D341Med (cell line): ENCODE data around the gene LAP3.

Experiments
- DNase-seq: peaks from one replicate; pipeline ENCODE4 v3.0.0; 2012; ENCODE audit warnings: low spot score

The LAP3 gene

DNA sequence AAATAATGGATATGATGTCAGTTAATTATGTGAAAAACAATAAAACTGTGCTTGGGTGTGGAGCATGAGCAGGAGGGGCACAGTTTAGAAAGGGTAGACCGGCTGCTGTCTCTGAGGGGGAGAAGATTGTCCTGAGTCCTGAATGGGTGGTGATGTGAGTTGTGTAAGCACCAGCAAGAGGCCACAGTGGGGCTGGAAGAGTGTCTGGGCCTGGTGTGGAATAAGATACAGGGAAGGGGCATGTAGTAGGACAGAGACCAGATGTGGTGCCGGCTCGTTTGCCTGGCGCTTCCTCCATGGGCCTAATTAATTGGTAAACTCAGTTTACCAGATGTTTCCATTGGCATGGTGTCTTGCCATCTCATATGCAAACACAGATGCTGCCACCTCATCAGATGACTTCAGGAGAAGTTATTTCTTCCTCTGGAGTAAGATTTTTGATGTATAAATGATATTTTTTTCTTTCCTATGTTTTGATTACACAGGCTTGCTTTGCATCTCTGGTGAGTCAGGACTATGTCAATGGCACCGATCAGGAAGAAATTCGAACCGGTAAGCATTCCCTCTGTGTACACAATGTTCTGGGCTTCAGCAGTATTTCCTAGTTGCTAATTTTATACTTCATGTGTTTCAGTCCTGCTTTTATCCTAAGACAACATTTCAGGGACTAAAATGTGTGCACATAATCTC, 42.6 kb downstream of the LAP3 start:
- DNase-seq = no peak

DNA sequence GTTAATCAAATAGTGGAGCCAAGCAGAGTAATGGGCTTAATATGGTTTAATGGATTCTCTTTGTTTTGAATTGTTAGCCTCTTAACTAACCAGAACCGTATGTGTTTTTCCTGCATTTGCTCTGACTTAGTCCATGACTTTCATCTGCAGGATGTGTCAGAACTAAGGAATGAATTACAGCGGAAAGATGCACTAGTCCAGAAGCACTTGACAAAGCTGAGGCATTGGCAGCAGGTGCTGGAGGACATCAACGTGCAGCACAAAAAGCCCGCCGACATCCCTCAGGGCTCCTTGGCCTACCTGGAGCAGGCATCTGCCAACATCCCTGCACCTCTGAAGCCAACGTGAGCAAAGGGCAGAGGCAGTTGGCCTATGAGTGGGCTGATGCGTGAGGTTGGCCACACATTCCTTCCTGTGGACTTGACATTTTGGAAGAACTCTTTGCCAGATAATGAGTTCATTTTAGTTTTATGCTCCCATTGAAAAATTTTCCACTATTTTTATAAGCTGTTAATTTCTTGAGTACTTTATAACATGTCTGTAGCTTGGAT, 46.5 kb downstream of the LAP3 start:
- no peak for DNase-seq

DNA sequence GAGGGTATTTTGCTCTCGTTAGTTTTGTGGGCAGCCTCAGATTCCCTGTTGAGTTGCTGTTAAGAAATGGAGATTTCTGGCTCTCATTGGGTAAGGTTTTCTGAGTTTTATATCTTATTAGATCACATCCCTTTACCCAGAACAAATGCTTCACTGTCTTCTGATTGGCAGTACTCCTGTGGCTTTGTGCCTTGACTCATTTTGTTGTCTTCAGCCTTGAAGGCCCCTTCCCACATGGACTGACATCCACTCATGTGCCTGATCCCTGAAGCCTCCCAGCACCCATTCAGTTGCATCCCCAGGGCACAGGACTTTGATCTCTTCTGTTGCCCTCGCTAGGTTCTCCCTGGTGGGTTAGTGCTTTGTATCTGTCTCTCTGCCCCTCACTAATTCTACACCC, 47.8 kb downstream of the LAP3 start:
- no peak for DNase-seq

DNA sequence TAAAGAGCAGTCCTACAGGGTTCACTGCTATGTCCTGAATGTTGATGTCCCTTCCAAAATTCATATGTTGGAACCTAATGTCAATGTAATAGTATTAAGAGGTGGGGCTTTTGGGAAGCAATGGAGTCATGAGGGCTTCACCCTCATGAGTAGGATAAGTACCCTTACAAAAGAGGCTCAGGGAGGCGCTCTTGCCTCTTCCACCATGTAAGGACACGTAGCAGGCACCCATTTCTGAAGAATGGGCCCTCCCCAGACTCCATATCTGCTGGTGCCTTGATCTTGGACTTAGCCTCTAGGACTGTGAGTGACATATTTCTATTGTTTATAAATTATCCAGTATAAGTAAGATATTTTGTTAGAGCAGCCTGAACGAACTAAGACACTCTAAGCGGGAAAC, 53.2 kb downstream of the LAP3 start:
- DNase-seq = no peak

DNA sequence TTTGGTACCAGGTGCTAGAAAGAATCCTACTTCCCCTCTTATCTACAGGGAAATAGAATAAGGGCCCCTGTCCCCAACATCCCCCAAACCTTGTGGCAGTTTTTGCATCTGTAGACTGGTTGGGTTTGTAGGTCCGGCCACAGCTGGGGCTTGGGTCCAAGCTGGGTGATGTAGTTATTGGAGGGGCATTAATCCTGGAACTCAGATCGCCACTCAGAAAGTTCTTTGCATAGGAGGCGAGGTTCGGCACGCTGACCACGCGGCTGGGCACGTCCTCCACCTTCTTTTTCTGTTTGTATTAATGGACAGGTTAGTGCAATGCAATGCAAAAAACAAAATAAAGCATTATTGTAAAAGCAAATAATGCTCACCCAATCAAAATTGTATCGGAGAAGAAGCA, 56.6 kb downstream of the LAP3 start:
- DNase-seq = no peak

DNA sequence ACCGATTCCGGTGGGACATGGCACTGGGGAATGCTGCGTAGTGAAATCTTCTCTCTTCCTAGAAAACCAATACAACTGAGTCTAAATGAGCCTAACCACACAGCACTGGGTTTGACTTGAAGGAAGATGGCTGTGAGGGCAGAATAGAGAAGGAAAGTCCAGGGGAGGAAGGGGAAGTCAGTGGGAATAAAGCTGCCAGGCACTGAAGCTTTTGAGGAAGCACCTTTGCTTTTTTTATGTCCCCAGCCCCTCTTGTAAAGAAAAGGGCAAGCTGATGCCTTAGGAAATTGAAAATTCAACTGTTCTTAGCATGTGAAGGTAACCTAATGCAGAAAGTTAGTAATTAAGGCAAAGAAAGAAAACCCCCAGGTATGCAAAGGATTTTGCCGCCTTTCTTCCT, 58.1 kb downstream of the LAP3 start:
- no peak for DNase-seq

DNA sequence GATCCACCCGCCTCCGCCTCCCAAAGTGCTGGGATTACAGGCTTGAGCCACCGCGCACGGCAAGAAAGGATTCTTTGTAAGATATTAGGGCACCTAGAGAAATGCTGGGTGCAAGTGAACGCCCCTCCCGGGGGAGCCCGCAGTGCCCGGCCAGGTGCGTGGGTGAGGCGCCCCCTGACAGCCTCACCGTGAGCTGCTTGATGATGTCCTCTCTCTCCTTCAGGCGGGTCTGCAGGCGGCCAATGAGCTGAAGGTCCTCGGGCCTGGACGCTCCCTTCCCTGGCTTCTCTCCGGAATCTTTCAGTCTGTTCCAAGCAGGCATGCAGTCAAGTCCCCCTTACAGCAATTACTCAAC, 59.3 kb downstream of the LAP3 start:
- no peak for DNase-seq

DNA sequence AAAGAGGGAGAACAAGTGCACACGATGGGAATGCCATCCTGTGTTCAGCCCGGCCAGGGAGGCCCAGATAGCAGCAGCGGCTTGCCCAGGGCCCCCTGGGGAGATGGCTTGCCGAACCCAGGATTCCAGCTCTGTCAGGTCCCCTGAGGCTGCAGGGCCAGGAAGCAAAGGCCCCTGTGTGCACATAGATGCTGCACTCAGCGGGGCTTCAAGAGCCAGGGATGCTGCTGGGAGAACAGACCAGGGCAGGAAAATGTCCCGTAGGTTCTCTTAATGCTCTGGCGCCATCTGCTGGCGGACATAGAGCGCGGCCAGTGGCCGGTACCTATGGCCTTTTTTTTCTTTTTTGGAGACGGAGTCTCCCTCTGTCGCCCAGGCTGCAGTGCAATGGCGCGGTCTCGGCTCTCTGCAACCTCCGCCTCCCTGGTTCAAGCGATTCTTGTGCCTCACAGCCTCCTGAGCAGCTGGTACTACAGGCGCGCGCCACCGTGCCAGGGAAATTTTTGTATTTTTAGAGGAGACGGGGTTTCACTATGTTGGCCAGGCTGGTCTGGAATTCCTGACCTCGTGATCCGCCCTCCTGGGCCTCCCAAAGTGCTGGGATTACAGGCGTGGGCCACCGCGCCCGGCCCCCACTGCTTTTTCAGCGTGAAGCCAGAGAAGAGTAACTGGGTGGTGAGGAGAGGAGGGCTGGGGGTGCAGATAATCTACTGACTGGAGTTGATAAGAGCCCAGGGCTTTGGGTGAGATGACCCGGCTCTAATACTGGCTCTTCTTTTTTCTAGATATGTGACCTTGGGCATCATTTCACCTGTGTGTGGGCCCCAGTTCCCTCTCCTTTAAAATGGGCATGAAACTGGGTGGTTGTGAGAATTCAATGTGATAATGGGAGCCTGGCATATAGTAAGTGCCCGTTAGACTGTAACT, 60.0 kb downstream of the LAP3 start:
- peak; percentile 89 for DNase-seq

DNA sequence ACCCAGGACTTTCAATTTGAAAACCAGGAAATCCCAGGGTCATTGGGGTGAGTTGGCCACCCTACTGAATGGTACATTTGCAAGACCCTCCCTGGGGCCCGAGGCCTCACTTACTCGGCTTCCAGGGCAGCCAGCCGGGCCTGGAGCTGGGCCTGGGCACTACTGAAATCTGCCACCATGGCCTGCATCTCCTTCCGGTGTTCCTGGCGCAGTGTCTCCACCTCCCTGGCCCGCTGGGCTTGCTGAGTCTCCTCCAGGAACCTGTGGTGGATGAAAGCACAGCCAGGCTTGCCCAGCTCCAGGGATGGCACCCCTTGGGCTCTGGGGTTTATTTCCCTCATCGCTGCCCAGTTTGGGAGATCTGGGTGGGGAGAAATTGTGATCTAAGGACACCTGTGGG, 62.1 kb downstream of the LAP3 start:
- no peak for DNase-seq

DNA sequence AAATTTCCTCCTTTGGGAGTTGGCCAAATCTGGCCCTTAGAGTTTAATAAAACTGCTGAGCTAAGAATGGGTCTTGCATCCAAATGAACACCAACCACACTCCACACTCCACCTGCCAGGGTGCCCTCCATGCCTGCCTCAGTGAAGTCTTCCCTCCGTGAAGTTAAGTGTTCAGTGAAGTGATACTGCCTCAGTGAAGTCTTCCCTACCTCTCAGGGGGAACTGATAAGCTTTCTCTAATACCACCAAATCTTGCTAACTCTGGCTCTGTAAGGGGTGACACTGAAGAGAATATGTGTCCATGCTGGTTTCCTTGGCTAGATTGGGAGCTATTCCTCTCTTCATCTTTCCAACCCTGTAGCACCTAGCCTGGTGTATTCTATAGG, 65.4 kb downstream of the LAP3 start:
- DNase-seq = no peak

DNA sequence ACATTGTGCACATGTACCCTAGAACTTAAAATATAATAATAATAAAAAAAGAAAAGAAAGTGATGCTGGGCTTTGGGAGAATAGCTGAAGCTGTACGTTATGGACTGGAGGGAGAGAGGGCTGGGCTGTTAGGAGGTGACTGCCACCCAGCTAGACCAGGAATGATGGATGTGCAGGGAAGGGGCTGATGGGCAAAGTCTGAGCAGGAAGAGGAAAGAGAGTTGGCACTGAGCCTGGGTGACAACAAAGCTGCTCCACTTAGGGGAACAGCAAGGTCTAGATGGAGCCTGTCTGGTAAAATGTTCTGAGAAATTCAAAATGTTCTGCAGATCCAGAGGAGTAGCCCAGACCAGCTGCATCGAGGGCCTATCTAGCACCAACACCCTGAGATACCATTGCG, 69.7 kb downstream of the LAP3 start:
- no peak for DNase-seq

DNA sequence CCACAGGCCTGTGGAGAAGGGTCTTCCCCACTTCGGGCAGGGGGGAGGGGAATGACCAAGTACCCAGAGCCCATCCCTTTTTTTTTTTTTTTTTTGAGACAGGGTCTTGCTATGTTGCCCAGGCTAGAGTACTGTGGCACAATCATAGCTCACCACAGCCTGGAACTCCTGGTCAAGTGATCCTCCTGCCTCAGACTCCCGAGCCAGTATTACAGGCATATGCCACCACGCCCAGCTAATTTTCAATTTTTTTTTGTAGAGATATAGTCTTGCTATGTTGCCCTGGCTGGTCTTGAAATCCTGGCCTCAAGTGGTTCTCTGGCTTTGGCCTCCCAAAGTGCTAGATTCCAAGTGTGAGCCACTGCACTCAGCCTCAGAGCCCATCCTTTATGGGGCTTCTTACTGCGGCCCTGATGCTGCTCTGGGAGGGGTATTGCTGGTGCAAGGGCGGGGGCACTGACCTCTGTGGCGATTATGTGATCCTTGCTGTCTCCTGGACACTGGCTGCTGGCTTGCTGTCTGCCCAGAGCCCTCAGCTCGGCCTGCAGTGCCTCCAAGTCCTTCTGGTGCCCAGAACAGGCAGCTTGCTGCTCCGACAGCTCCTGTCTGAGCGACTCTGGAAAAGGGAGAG, 70.3 kb downstream of the LAP3 start:
- no peak for DNase-seq

DNA sequence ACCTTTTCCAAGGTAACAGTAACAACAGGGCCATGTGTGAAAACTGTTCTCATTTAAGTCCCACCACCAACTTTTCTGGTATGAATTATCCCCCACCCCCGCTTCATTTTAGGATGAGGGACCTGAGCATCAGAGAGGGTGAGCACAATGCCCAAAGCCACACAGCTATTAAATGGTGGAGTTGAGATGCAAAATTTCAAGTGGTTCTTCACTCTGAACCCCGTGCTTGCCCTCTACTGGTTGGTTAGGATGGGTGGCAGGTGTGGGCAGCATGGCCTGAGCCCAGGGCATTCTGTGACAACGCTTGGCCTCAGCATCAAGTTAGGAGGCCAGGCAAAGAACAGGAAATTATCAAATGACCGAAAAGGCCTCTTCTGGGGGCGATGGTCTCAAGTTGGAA, 70.9 kb downstream of the LAP3 start:
- no peak for DNase-seq

DNA sequence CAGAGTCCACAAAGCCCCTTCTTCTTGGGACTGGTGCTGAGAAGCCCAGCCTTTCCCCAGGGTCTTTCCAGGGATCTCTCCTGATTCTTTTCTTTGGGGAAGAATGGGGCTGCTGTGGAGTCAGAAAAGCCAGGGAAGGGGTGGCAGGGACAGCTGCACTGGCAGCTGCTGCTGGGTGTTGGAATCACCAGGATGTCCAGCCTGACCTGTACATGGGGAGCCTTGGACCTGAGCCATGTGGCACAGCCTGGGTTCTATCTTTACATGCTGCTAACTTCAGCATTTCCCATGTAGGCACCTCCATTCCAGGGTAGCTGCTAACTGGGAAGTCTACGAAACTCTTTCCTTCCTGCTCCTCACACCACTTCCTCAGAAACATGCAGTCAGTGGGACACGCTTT, 73.4 kb downstream of the LAP3 start:
- no peak for DNase-seq

DNA sequence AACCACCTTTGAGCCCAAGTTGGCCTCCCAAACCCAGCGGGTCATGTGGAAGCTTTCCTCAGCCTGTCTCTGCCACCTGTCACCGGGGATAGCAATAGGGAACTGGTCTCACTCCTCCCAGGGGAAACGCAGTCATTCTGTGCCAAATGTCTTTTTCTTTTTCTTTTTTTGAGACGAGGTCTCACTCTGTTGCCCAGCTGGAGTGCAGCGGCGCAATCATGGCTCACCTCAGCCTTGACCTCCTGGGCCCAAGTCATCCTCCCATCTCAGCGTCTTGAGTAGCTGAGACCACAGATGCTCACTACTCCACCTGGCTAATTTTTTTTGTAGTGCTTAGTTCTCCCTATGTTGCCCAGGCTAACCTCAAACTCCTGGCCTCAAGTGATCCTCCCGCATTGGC, 77.7 kb downstream of the LAP3 start:
- no peak for DNase-seq

DNA sequence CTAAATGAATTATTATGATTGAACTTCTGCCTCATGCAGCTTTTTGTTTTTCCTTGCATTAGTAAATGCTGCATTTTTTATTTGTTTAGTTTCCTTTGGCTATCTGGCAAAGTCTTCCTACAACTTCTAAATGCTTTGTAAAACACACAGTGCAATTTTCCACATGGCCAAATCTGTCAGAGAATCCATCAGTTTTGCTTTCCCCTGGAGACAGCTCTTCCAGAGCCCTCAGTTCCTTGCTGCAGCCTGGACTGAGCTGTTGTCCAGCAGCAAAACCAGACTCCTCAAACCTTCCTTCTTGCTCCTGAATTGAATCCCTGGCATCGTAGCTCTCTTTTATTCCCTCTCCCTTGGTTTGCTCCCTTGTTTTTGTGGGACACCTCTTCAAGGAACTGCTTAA, 80.1 kb downstream of the LAP3 start:
- no peak for DNase-seq
